ENCODE data around the gene TNFRSF4.

- TF ChIP-seq YY1 (IDR thresholded peaks at IDR 0.05; ENCODE audit: insufficient read depth, insufficient read length) (no peak), ZNF274 (IDR thresholded peaks at IDR 0.05; ENCODE audit: low read depth, low read length) (no peak), SUZ12 (IDR thresholded peaks at IDR 0.05; ENCODE audit: extremely low read depth, insufficient read depth, insufficient read length) (no peak)
Observed at GRCh38 chr1:1236176-1236763, 22.3 kb upstream of the TNFRSF4 start.
